ENCODE results near the gene SPSB1. TPM values are rescaled to one million over a fixed set of nuclear protein-coding genes. Genes with fewer than 3 reads are reported as not detected.

The SPSB1 gene
- total RNA-seq, 3 donors from 2014 or later (not counting 1 experiment from before 2014, with no cell fraction given): 0.82 to 3.0 (median 1.5) TPM

DNA sequence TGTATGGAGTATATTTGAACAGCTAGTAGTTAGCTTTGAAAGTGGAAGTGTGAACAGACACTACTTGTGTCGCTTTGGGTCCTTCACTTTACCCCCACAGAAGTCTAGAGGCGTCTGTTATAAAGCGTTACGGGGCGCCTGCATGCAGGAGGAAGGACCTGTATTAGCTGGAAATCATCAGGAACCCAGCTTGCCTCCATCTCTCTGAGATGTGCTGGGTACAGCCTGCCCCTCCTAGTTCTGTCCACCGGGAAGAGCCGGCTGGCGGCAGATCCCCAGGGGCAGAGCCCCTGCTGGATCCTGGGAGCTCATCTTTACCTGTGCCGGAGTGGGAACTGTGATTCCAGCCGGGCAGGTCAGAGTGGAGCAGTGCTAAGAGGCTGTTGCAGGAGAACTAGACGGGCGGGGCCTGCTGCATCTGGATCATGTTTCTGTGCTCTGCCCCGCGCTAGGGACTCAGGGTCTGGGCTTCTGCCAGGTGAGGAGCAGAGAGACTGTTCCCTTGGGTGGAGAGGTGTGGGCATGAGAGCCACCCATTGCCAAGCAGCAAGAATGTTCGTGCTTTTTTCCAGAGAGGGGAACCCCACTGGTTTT, 22.3 kb upstream of the SPSB1 start:
- Histone ChIP-seq H3K4me3 (ENCODE audit: low read length) (no peak overlapping the region), H3K27ac (ENCODE audit: low read length) (no peak overlapping the region), H3K4me1 (ENCODE audit: control insufficient read depth, insufficient read depth, low read length) (peaks cover 9% of the 10 kb centered on the region), H3K27me3 (ENCODE audit: control insufficient read depth, insufficient read depth, low read length) (no peaks in the 10 kb centered on the region), H3K36me3 (ENCODE audit: control insufficient read depth, insufficient read depth, low read length) (peaks cover under 1% of the 10 kb centered on the region), H3K9me3 (ENCODE audit: control insufficient read depth, insufficient read depth, low read length) (no peaks in the 10 kb centered on the region)
- ATAC-seq (no peak), DNase-seq (no peak)
- 96% methylated on average over 15 of the region's 15 CpGs for WGBS (ENCODE audit: insufficient coverage)
- Mint-ChIP-seq H3K4me3 (no peak overlapping the region), H3K36me3 (no peaks in the 10 kb centered on the region), H3K9me3 (no peaks in the 10 kb centered on the region), H3K4me1 (peaks cover 5 to 12% of the 10 kb centered on the region in 2 donors), H3K27me3 (ENCODE audit: low read depth in 2 of 2) (no peaks in the 10 kb centered on the region), H3K27ac (no peak overlapping the region)
- TF ChIP-seq, protein P1, sequence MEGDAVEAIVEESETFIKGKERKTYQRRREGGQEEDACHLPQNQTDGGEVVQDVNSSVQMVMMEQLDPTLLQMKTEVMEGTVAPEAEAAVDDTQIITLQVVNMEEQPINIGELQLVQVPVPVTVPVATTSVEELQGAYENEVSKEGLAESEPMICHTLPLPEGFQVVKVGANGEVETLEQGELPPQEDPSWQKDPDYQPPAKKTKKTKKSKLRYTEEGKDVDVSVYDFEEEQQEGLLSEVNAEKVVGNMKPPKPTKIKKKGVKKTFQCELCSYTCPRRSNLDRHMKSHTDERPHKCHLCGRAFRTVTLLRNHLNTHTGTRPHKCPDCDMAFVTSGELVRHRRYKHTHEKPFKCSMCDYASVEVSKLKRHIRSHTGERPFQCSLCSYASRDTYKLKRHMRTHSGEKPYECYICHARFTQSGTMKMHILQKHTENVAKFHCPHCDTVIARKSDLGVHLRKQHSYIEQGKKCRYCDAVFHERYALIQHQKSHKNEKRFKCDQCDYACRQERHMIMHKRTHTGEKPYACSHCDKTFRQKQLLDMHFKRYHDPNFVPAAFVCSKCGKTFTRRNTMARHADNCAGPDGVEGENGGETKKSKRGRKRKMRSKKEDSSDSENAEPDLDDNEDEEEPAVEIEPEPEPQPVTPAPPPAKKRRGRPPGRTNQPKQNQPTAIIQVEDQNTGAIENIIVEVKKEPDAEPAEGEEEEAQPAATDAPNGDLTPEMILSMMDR (IDR thresholded peaks at IDR 0.05): no peak
- intact Hi-C loops (cut with micrococcal nuclease): no loop called here

DNA sequence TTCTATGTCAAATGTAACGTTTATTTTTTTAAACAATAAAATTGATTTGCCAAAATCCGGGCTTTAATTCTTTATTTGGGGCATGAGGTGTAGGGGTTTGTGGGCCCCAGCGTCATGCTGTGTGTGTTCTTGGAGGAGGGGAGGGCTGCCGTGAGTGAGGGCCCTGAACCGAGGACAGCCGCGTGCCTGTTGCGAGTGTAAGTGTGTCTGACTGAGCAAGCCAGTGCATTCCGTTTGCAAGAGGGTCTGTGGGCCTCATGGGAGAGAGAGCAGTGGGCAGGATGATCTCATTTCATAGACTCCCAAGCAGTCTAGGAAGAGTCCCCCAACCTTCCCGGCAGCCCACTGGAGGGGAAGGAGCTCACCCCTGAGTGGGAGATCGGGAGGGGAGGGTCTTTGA, 21.4 kb upstream of the SPSB1 start:
- TF ChIP-seq, protein P1 (IDR thresholded peaks at IDR 0.05): no peak
- H3K4me3 ChIP-seq (ENCODE audit: low read length): no peak overlapping the region
- Mint-ChIP-seq H3K27ac (no peak overlapping the region), H3K27me3 (ENCODE audit: low read depth in 2 of 2) (no peaks in the 10 kb centered on the region), H3K9me3 (no peaks in the 10 kb centered on the region), H3K4me1 (peaks cover 14 to 21% of the 10 kb centered on the region in 2 donors), H3K36me3 (no peaks in the 10 kb centered on the region), H3K4me3 (no peak overlapping the region)
- intact Hi-C loops (cut with micrococcal nuclease): no loop called here
- WGBS (ENCODE audit: insufficient coverage): 84% methylated on average over 11 of the region's 11 CpGs
- no peak for ATAC-seq
- no peaks in the 10 kb centered on the region for H3K27me3 ChIP-seq (ENCODE audit: control insufficient read depth, insufficient read depth, low read length)
- no peak for DNase-seq
- H3K9me3 ChIP-seq (ENCODE audit: control insufficient read depth, insufficient read depth, low read length): no peaks in the 10 kb centered on the region
- peaks cover 17% of the 10 kb centered on the region for H3K4me1 ChIP-seq (ENCODE audit: control insufficient read depth, insufficient read depth, low read length)
- H3K36me3 ChIP-seq (ENCODE audit: control insufficient read depth, insufficient read depth, low read length): no peaks in the 10 kb centered on the region
- no peak overlapping the region for H3K27ac ChIP-seq (ENCODE audit: low read length)

DNA sequence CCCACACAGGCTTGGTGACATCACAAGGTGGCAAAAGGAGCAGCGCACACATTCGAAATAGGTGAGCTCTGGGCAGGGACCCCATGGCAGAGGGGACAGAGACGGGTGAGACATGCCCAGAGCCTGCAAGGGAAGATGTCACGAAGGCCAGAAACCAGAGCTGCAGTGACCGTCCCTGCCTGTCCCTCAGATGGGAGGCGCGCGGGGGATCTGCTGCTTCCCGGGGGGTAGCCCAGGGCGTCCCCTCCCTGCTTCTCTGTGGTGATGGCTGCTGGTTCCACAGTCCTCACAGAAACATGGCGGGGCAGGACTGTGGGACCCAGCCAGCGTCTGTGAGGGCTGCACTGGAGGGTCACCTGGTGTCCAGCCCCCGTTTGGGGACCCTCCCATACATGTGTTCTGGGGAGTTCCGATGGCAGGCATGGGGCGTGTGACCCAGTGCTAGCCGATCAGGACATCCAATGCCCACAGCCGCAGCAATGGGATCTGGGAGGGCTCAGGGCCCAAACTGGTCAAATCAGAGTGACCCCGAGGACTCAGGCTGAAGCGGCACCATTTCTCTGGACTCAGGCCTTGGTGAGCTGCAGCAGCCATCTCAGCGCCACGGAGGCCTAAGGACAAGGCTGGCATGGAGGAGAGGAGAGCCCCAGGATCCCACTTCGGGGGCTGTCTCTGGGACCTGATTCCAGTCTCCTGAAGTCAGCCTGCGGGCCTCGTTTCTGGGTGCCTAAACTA, 20.7 kb upstream of the SPSB1 start:
- intact Hi-C loops (cut with micrococcal nuclease): no loop called here
- no peaks in the 10 kb centered on the region for H3K36me3 Mint-ChIP-seq
- H3K9me3 Mint-ChIP-seq: no peaks in the 10 kb centered on the region
- Histone ChIP-seq H3K27me3 (ENCODE audit: control insufficient read depth, insufficient read depth, low read length) (no peaks in the 10 kb centered on the region), H3K36me3 (ENCODE audit: control insufficient read depth, insufficient read depth, low read length) (no peaks in the 10 kb centered on the region), H3K4me3 (ENCODE audit: low read length) (no peak overlapping the region), H3K4me1 (ENCODE audit: control insufficient read depth, insufficient read depth, low read length) (peaks cover 13% of the 10 kb centered on the region), H3K27ac (ENCODE audit: low read length) (no peak overlapping the region), H3K9me3 (ENCODE audit: control insufficient read depth, insufficient read depth, low read length) (no peaks in the 10 kb centered on the region)
- WGBS (ENCODE audit: insufficient coverage): 96% methylated on average over 24 of the region's 24 CpGs
- TF ChIP-seq, protein P1 (IDR thresholded peaks at IDR 0.05): no peak
- no peak for DNase-seq
- H3K4me1 Mint-ChIP-seq: peaks cover 15 to 20% of the 10 kb centered on the region in 2 donors
- H3K4me3 Mint-ChIP-seq: no peak overlapping the region
- no peak for ATAC-seq
- H3K27ac Mint-ChIP-seq: no peak overlapping the region
- no peaks in the 10 kb centered on the region for H3K27me3 Mint-ChIP-seq (ENCODE audit: low read depth in 2 of 2)

All from natural killer cell (primary cell).